Activated naive CD8-positive, alpha-beta T cell treated with anti-CD3 and anti-CD28 coated beads, Interleukin-2, amount 50 U/mL, for 16 hours (primary cell): ENCODE measurements around the gene SYT5.
A peak's percentile ranks its signal among the peaks of the same experiment; 100 is the strongest.
"Not testable (repeated sequence)": the region's sequence is repeated elsewhere in the genome, so short reads cannot be mapped to it uniquely, and the experiment has no call there.

Experiments used
- DNase-seq: peaks from one replicate; pipeline ENCODE4 v3.0.0-alpha.2; 2020; ENCODE audit warnings: low read depth, low spot score

Gene SYT5

GRCh38 chr19:55172318-55172717 is 7.8 kb downstream of the SYT5 start:
- not testable (repeated sequence) for DNase-seq

GRCh38 chr19:55171440-55171839 is 8.6 kb downstream of the SYT5 start:
- no peak for DNase-seq

- no peak for DNase-seq
Observed at GRCh38 chr19:55169136-55169535, 11.0 kb downstream of the SYT5 start.

- DNase-seq = peak; percentile 17
Observed at GRCh38 chr19:55166530-55167268, 13.4 kb downstream of the SYT5 start, which contains the start of gene DNAAF3. Gene DNAAF3, minus strand, starts transcription at chr19:55166613. Its CDS starts 200 bp downstream, at chr19:55166413.

- DNase-seq = no peak
Observed at GRCh38 chr19:55165952-55166529, 14.0 kb downstream of the SYT5 start.

GRCh38 chr19:55161571-55162322 is 18.3 kb downstream of the SYT5 start:
- no peak for DNase-seq

- no peak for DNase-seq
Observed at GRCh38 chr19:55160986-55161365, 19.1 kb downstream of the SYT5 start.

- peak; percentile 75 for DNase-seq
Observed at GRCh38 chr19:55160128-55160985, 19.7 kb downstream of the SYT5 start.

GRCh38 chr19:55158848-55159749 is 21.0 kb downstream of the SYT5 start:
- no peak for DNase-seq

GRCh38 chr19:55158423-55158822 is 21.7 kb downstream of the SYT5 start:
- no peak for DNase-seq

GRCh38 chr19:55157064-55157908 is 22.8 kb downstream of the SYT5 start, which contains the start of gene TNNI3:
Gene TNNI3, minus strand, starts transcription at chr19:55157732. Its CDS starts 143 bp downstream, at chr19:55157589.
- DNase-seq = no peak

- DNase-seq = no peak
Observed at GRCh38 chr19:55156202-55157063, 23.7 kb downstream of the SYT5 start.

- DNase-seq = not testable (repeated sequence)
Observed at GRCh38 chr19:55155784-55156183, 24.3 kb downstream of the SYT5 start.

GRCh38 chr19:55153652-55154264 is 26.3 kb downstream of the SYT5 start:
- DNase-seq = no peak

GRCh38 chr19:55152017-55152416 is 28.1 kb downstream of the SYT5 start:
- no peak for DNase-seq

GRCh38 chr19:55149078-55150003 is 30.7 kb downstream of the SYT5 start, which contains the start of gene TNNT1:
Gene TNNT1, minus strand, starts transcription at chr19:55149206. Its CDS starts 2,049 bp downstream, at chr19:55147157.
- DNase-seq = no peak
